ENCODE data around the gene AUTS2.
"Not testable (repeated sequence)": the region's sequence is repeated elsewhere in the genome, so short reads cannot be mapped to it uniquely, and the experiment has no call there.

AUTS2 gene

DNA sequence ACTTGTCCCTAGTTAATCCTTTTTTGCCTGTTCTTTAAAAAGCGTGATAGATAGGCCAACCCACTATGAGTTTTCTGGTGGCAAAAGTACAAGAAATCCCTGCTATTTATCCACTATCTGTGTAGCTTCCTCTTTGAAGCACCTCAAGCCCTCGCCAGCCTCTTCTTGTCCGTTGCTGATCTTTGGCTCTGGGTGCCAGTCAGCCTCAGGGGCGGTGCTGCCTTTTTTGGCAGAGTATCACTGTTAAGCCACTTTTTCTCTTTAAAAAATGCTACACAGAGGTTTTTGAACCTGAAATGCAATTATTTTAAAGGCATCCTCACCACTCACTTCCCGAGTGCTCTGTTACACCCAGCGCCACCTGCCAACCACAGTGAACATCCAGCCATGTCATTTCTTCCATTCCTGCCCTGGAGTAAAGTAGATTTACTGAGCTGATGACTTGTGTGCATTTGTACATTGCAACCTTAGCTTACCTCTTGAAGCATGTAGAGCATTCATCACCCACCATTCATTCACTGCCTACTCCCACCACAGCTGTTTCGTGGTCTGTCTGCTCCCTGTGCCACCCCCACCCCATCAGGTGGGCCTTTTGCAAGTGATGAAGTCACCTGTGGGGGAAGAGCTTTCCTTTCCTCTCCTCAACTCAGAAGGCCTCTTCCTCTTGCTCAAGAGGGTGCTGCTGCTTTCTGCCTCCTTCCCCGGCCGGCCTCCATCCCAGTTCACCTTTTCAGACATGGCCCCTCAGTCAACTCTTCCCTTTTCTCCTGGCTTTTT, 1119.5 kb downstream of the AUTS2 start:
- DNase-seq (ENCODE audit: low read depth in 2 of 2) = no peak

GRCh38 chr7:70719125-70719524, 1120.8 kb downstream of the AUTS2 start:
- no peak for DNase-seq (ENCODE audit: low read depth in 2 of 2)

- no peak for DNase-seq (ENCODE audit: low read depth in 2 of 2)
These were observed 1122.1 kb downstream of the AUTS2 start for GRCh38 chr7:70720191-70720873.

GRCh38 chr7:70721500-70721899, 1123.2 kb downstream of the AUTS2 start:
- no peak for DNase-seq (ENCODE audit: low read depth in 2 of 2)

DNA sequence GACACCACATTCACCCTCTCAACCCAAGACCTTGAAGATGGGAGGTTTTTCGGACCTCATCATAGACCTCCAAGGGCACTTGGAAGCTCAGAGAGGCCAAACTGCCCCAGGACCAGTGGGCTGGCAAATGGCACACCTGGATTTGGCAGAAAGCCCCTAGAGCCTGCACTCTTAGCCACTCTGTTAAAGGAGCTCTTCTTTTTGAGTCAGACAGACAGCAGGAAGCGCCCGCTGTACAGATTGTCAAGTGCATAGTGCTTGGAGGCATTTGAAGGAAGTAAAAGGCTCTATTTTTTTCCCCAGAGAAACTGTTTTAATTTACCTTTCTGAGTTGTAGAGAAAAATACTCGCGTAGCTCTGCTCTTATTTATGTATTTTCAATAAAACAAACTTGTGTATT, 1125.1 kb downstream of the AUTS2 start:
- no peak for DNase-seq (ENCODE audit: low read depth in 2 of 2)

GRCh38 chr7:70725448-70725847, 1127.2 kb downstream of the AUTS2 start:
- DNase-seq (ENCODE audit: low read depth in 2 of 2) = no peak

DNA sequence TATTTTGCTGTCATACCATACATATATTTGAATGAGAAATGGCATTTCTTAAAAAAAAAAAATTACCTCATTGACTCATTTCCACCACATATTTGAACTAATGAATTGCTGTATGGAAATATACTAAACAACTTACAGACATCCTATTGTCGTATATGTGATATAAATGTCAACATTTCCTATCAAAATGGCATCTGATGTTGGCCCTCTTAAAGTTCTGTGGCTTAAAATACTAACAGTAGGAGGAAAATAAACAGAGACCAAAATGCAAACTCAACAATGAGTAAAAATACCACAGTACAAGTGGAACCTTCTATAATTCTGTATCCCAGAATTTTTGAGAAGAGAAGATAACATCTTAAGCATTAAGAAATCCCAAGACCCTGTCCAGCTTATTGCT, 1128.0 kb downstream of the AUTS2 start:
- DNase-seq (ENCODE audit: low read depth in 2 of 2) = no peak

GRCh38 chr7:70726951-70727378, 1128.7 kb downstream of the AUTS2 start:
- DNase-seq (ENCODE audit: low read depth in 2 of 2) = no peak

DNA sequence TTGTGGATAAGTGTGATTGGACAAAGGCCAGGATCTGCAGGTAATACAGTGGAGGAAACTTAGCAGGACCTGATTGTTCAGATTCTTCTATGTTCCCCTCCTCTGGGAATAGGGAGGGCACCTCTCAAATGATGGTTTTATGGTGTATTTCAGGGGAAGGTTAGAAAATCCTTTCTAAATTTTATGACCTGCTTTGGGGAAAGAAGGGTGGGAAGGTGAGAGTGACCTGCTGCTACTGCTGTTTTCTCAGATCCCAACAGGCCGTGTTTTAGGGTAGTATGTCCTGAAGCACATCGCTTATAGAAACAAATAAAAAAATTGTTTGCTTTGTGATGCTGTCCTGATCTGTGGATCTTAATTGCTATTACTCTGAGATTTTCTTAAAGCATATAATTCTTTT, 1129.6 kb downstream of the AUTS2 start:
- no peak for DNase-seq (ENCODE audit: low read depth in 2 of 2)

DNA sequence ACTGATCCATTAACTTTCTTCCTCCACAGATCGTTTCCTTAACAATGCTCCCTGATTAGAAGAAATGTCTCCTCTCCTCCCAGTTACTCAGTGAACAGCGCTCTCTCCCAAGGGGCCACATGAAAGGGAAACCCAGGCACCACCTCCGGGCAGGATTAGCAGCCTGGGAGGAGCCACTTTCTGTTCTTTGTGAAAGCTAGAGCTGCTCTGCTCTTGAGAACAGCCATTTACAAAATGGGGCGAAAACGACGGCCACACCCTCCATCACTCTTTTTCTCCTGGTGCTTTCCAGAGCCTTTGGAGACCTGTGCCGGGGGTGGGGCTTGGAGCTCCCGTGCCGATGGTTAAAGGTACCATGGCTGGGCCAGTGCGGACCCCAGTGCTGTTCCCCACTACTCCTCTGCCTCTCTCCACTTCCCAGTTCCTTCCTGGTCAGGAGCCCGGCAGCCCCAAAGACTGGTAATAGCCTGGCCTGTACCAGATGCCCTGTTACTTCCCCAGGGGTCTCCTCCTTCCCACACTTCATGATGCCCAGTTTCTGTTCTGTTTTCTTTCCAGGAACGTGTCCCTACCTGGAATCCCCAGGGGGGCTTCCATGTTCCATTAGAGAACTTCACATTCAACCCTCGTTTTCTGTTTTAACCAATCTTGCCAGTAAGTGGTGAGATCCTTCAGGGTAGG, 1130.7 kb downstream of the AUTS2 start:
- no peak for DNase-seq (ENCODE audit: low read depth in 2 of 2)

- DNase-seq (ENCODE audit: low read depth in 2 of 2) = not testable (repeated sequence)
These were observed 1131.4 kb downstream of the AUTS2 start for GRCh38 chr7:70729553-70730157.

DNA sequence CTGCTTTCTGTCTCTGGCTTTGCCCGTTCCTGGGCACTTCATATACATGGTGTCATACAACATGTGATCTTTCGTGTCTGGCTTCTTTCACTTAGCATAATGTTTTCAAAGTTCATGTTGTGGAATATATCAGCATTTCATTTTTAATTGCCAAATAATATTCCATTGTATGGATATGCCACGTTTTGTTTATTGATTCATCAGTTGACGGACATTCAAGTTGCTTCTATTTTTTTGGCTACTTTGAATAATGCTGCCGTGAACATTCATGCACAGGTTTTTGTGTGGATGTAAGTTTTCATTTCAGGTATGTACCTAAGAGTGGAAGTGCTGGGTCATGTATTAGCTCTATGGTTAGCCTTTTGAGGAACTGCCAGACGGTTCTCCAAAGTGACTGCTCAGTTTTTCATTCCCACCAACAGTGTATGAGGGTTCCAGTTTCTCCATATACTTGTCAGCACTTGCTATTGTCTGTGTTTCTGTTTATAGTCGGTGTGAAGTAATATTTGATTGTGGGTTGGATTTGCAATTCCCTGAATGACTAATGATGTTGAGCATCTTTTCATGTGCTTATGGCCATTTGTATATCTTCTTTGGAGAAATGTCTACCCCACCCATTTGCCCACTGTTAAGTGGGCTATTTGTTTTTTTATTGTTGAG, 1132.3 kb downstream of the AUTS2 start:
- DNase-seq (ENCODE audit: low read depth in 2 of 2) = no peak

DNA sequence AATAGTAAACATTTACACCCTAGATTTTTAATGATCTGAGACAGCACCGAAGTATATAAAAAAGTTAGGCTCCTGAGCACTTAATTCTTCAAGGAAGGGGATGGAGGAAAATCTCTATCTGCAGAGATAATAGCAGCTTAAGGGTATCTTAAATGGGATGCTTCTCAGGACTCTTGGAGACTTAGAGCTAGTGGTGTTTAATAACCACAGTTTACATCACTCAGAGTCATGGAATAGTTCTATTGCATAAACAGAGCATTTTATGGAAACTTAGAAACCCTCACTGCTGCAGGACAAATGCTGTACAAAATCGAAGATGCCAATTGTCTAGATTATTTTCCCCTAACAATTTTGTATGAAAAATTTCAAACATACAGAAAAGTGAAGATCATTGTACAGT, 1134.8 kb downstream of the AUTS2 start:
- DNase-seq (ENCODE audit: low read depth in 2 of 2) = no peak

DNA sequence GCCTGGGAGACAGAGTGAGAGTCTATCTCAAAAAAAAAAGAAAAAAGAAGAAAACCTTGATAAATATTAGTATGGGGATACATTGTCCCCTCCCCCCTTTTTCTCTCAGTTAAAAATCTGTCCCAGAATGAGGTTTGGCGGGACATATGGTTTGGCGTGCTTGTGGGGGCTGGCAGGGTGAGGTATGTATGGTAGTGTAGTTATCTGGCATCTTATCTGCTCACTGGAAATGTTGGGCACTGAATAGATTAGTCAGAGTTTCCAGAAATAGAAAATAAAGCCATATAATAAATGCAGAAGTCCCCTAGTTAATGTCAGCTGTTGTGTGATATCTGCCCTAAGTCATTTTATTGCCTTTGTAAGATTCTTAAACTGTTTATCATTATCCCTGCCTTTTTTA, 1136.1 kb downstream of the AUTS2 start:
- DNase-seq (ENCODE audit: low read depth in 2 of 2) = no peak

- no peak for DNase-seq (ENCODE audit: low read depth in 2 of 2)
These were observed 1137.0 kb downstream of the AUTS2 start for GRCh38 chr7:70735313-70735712.

- no peak for DNase-seq (ENCODE audit: low read depth in 2 of 2)
These were observed 1138.6 kb downstream of the AUTS2 start for GRCh38 chr7:70736715-70737460.

DNA sequence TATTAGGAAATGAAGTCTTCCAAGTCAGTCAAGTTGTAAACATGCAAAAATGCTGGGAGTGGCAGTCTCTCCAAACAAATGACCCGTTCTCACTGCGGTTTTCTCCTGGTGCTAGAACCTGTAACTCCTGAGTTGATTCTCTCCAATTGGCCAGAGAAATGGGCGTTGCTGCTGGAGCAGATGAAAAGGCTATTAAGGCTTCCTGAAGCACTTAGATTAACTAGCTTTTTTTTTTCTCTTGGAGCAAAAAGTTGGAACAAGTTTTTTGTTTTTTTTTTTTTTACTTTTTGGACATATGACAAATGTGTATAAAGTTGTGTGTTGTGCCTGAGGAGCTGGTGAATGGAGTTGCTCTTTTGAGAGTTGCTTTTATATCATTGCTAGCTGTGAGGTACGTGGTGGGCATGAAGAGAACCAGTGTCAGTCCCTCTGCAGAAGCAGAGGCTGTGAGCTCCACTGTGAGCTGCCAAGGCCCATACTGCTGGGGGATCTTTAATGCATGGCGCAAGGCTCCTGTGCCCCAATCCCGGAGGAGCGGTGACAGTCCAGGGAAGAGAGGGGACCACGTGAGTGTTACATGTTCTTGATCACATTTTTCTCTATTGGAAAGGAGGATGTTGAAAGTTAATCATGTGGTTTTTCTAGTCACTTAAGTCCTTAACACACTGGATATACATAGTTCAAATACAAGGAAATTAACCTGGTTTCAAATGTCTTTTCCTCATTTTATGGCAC, 1140.0 kb downstream of the AUTS2 start:
- DNase-seq (ENCODE audit: low read depth in 2 of 2) = no peak

- DNase-seq (ENCODE audit: low read depth in 2 of 2) = no peak
These were observed 1141.5 kb downstream of the AUTS2 start for GRCh38 chr7:70739646-70740210.

GRCh38 chr7:70741666-70742065, 1143.4 kb downstream of the AUTS2 start:
- DNase-seq (ENCODE audit: low read depth in 2 of 2) = no peak
